Measurements from ENCODE around the gene PINK1. TPM values are rescaled to one million over a fixed set of nuclear protein-coding genes. Genes with fewer than 3 reads are reported as not detected.
A peak's percentile ranks its signal among the peaks of the same experiment; 100 is the strongest.

The PINK1 gene
- total RNA-seq, result 62.5 TPM
- long read RNA-seq, transcript PINK1-201 (8 exons, 2,660 nt), result major isoform, 270 of 317 reads
- long read RNA-seq, partial matches to known transcripts, result 35 of 317 reads
- long read RNA-seq, other reads (novel, unspliced or antisense), result 12 of 317 reads

- H3K27ac ChIP-seq, result peak within 1 kb of the TSS; percentile 91
- intact Hi-C loops (cut with DNase I), result no loop called here
- TF ChIP-seq CTCF (IDR thresholded peaks at IDR 0.05), result peak; percentile 98
- peaks cover 19% of the 10 kb centered on the region for H3K36me3 ChIP-seq
- H3K4me3 ChIP-seq, result peak within 1 kb of the TSS; percentile 92
- no peaks in the 10 kb centered on the region for H3K9me3 ChIP-seq
- DNase-seq (peak; percentile 93), ATAC-seq (peak; percentile 94)
- no peaks in the 10 kb centered on the region for H3K27me3 ChIP-seq
- H3K4me1 ChIP-seq, result peaks cover 16% of the 10 kb centered on the region
Measured at GRCh38 chr1:20633190-20634064, at the start of gene PINK1. TSS of gene PINK1 (plus strand) at chr1:20633458. CDS start at chr1:20633549, 91 bp downstream.

- TF ChIP-seq CTCF (IDR thresholded peaks at IDR 0.05), result no peak
- H3K36me3 ChIP-seq, result no peaks in the 10 kb centered on the region
- H3K27me3 ChIP-seq, result peaks cover 9% of the 10 kb centered on the region
- DNase-seq (no peak), ATAC-seq (no peak)
- no peaks in the 10 kb centered on the region for H3K9me3 ChIP-seq
- H3K4me1 ChIP-seq, result peaks cover 11% of the 10 kb centered on the region
- no peak overlapping the region for H3K4me3 ChIP-seq
- H3K27ac ChIP-seq, result no peak overlapping the region
- intact Hi-C loops (cut with DNase I), result no loop called here
Measured at GRCh38 chr1:20584890-20585289, 48.4 kb upstream of the PINK1 start.

GRCh38 chr1:20586953-20587660 lies 46.2 kb upstream of the PINK1 start:
- intact Hi-C loops (cut with DNase I), result no loop called here
- Histone ChIP-seq H3K27ac (no peak overlapping the region), H3K9me3 (no peaks in the 10 kb centered on the region), H3K4me3 (no peak overlapping the region), H3K4me1 (peaks cover 16% of the 10 kb centered on the region), H3K36me3 (no peaks in the 10 kb centered on the region), H3K27me3 (peaks cover 21% of the 10 kb centered on the region)
- DNase-seq (no peak), ATAC-seq (no peak)
- TF ChIP-seq CTCF (IDR thresholded peaks at IDR 0.05), result no peak

GRCh38 chr1:20587661-20588053 lies 45.6 kb upstream of the PINK1 start:
- intact Hi-C loops (cut with DNase I), result no loop called here
- Histone ChIP-seq H3K4me3 (no peak overlapping the region), H3K4me1 (peaks cover 16% of the 10 kb centered on the region), H3K27ac (no peak overlapping the region), H3K27me3 (peaks cover 21% of the 10 kb centered on the region), H3K36me3 (no peaks in the 10 kb centered on the region), H3K9me3 (no peaks in the 10 kb centered on the region)
- ATAC-seq (no peak), DNase-seq (no peak)
- TF ChIP-seq CTCF (IDR thresholded peaks at IDR 0.05), result no peak

GRCh38 chr1:20588634-20589225 lies 44.5 kb upstream of the PINK1 start, which contains the start of gene CDA:
TSS of gene CDA (plus strand) at chr1:20589097. CDS start at chr1:20589130, 33 bp downstream.
- H3K27me3 ChIP-seq, result peaks cover 32% of the 10 kb centered on the region
- peak within 1 kb of the TSS; percentile 32 for H3K27ac ChIP-seq
- peak; percentile 61 for ATAC-seq

More at GRCh38 chr1:20588634-20589225, 44.5 kb upstream of the PINK1 start, which contains the start of gene CDA:
- H3K4me3 ChIP-seq, result peak within 1 kb of the TSS; percentile 29
- no peak for DNase-seq
- intact Hi-C loops (cut with DNase I), result no loop called here
- H3K36me3 ChIP-seq, result no peaks in the 10 kb centered on the region
- no peaks in the 10 kb centered on the region for H3K9me3 ChIP-seq
- TF ChIP-seq CTCF (IDR thresholded peaks at IDR 0.05), result no peak
- peaks cover 16% of the 10 kb centered on the region for H3K4me1 ChIP-seq
